KG1 (cell line): ENCODE measurements around the gene ATOH8.
"Not testable (repeated sequence)": the region's sequence is repeated elsewhere in the genome, so short reads cannot be mapped to it uniquely, and the experiment has no call there.

Experiments
- DNase-seq: peaks from one replicate; lab custom pipeline; 2025; lab: John Stamatoyannopoulos, UW

The ATOH8 gene

DNA sequence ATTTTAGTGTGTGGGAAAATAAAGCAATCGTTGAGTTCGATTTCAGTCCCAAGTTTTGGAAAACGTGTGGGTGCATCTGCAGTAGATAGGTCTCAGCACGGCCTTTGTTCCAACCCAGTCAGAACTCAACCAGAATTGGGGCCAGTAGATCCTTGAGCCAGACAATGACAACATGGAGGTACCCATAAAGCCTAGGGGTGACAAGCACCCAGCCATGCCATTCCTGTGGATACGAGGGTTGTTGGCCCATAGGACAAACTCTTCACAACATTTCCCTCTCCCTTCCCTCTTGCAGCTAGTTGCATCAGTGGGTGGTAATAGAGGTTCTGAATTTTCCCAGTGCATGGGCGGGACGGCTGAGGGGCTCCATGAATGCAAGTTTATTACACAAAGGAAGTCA is 74.9 kb downstream of the ATOH8 start:
- DNase-seq, result no peak

DNA sequence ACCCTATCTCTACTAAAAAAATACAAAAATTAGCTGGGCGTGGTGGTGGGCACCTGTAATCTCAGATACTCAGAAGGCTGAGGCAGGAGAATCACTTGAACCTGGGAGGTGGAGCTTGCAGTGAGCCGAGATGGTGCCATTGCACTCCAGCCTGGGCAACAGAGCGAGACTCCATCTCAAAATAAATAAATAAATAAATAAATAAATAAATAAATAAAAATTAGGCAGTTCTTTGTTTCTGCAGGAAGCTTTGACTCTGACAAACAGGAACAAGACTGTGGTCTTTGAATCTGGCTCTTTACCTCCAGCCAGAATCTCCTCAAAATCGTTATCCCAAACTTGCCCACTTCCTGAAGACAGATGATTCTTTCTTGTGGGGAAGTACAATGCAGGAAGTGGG is 75.6 kb downstream of the ATOH8 start:
- DNase-seq, result not testable (repeated sequence)

GRCh38 chr2:85830645-85831044 is 76.9 kb downstream of the ATOH8 start:
- no peak for DNase-seq

GRCh38 chr2:85831735-85832134 is 77.9 kb downstream of the ATOH8 start:
- no peak for DNase-seq

- DNase-seq, result no peak
Measured at GRCh38 chr2:85834466-85834865, 80.7 kb downstream of the ATOH8 start.
